ENCODE data around the gene SPATA13.
"Not testable (repeated sequence)": the region's sequence is repeated elsewhere in the genome, so short reads cannot be mapped to it uniquely, and the experiment has no call there.

Gene SPATA13

DNA sequence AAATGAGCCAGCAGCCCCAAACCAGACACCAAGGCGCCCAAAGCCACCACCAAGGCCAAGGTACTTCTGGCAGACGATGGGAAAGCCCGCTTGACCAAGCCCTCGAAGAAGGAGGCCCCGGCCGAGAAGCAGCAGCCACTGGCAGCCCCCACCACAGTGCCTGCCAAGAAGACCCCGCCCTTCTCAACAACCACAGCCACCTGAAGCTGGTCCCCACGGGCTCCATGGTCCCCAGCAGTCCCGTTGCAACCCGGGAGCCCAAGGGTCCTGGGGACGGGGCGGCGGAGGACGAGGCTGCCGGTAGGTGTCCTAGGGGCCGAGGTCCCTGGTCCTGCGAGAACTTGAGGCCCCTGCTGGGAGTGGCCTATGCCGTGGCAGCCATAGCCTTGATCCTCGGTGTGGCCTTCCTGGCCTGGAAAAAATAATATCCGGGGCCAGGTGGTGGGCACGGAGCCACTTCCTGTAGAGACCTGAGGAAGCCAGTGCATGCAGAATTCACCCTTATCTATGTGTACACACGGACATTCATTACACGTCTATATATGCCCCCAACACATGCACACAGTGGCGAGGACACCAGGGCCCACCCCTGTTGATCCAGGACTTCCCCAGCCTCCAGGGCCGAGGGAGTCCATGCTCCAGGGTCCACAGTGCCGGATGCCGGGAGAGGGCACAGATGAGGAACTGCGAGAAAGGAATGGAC is 162.7 kb downstream of the SPATA13 start:
- Histone ChIP-seq H3K9me3 (ENCODE audit: insufficient read depth, low read length) (no peaks in the 10 kb centered on the region), H3K27ac (ENCODE audit: low read length) (no peak overlapping the region), H3K4me3 (ENCODE audit: low read length) (no peak overlapping the region), H3K4me1 (ENCODE audit: low read length) (peaks cover 10% of the 10 kb centered on the region), H3K79me2 (ENCODE audit: low read length) (no peaks in the 10 kb centered on the region), H3K4me2 (ENCODE audit: low read length) (peak overlapping the region; percentile 20), H3K27me3 (ENCODE audit: low read depth, low read length) (no peaks in the 10 kb centered on the region), H3K36me3 (replicated peaks; ENCODE audit: low read depth, low read length) (no peaks in the 10 kb centered on the region), H4K20me1 (ENCODE audit: insufficient read depth, low read length) (no peaks in the 10 kb centered on the region), H2AFZ (ENCODE audit: low read depth, low read length) (no peak overlapping the region), H3K9ac (ENCODE audit: low read length) (no peak overlapping the region)
- TF ChIP-seq EZH2phosphoT487 (IDR thresholded peaks at IDR 0.05; ENCODE audit: low read depth) = no peak
- TF ChIP-seq, protein P1, sequence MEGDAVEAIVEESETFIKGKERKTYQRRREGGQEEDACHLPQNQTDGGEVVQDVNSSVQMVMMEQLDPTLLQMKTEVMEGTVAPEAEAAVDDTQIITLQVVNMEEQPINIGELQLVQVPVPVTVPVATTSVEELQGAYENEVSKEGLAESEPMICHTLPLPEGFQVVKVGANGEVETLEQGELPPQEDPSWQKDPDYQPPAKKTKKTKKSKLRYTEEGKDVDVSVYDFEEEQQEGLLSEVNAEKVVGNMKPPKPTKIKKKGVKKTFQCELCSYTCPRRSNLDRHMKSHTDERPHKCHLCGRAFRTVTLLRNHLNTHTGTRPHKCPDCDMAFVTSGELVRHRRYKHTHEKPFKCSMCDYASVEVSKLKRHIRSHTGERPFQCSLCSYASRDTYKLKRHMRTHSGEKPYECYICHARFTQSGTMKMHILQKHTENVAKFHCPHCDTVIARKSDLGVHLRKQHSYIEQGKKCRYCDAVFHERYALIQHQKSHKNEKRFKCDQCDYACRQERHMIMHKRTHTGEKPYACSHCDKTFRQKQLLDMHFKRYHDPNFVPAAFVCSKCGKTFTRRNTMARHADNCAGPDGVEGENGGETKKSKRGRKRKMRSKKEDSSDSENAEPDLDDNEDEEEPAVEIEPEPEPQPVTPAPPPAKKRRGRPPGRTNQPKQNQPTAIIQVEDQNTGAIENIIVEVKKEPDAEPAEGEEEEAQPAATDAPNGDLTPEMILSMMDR (IDR thresholded peaks at IDR 0.05; ENCODE audit: low read depth, low read length) = no peak

DNA sequence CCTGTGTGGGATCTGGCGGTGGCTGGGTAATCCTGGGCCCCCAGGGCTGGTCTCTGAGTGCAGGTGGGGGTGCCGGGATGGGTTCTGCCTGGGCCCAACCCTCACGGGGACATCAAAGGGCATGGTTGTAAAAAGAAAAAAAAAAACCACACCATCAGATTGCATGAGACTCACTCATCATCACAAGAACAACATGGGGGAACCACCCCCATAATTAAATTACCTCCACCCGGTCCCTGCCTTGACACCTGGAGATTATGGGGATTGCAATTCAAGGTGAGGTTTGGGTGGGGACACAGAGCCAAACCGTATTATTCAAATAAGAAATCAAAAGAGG is 163.2 kb downstream of the SPATA13 start:
- Histone ChIP-seq H3K79me2 (ENCODE audit: low read length) (no peaks in the 10 kb centered on the region), H3K4me2 (ENCODE audit: low read length) (peak overlapping the region; percentile 20), H3K4me3 (ENCODE audit: low read length) (no peak overlapping the region), H3K9ac (ENCODE audit: low read length) (no peak overlapping the region), H2AFZ (ENCODE audit: low read depth, low read length) (no peak overlapping the region), H4K20me1 (ENCODE audit: insufficient read depth, low read length) (no peaks in the 10 kb centered on the region), H3K9me3 (ENCODE audit: insufficient read depth, low read length) (no peaks in the 10 kb centered on the region), H3K27me3 (ENCODE audit: low read depth, low read length) (no peaks in the 10 kb centered on the region), H3K27ac (ENCODE audit: low read length) (no peak overlapping the region), H3K36me3 (replicated peaks; ENCODE audit: low read depth, low read length) (no peaks in the 10 kb centered on the region), H3K4me1 (ENCODE audit: low read length) (peaks cover 10% of the 10 kb centered on the region)
- TF ChIP-seq EZH2phosphoT487 (IDR thresholded peaks at IDR 0.05; ENCODE audit: low read depth) = no peak
- TF ChIP-seq, protein P1 (IDR thresholded peaks at IDR 0.05; ENCODE audit: low read depth, low read length) = no peak

DNA sequence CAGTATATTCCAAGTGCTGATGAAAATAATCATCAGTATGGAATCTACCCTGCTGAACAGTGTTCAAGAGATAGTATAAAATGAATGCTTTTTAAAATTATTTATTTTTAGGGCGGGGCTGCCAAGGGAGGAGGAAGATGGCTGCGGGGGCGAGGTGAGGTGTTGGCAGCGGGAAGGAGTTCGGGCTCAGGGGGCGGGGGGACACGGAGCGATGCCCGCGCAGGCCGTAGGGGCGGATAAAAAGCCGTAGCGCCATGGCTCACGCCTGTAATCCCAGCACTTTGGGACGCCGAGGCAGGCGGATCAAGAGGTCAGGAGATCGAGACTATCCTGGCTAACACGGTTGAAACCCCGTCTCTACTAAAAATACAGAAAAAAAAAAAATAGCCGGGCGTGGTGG is 167.1 kb downstream of the SPATA13 start:
- not testable (repeated sequence) for H3K9me3 ChIP-seq (ENCODE audit: insufficient read depth, low read length); H3K27me3 ChIP-seq (ENCODE audit: low read depth, low read length); H3K4me2 ChIP-seq (ENCODE audit: low read length); H3K4me3 ChIP-seq (ENCODE audit: low read length); H2AFZ ChIP-seq (ENCODE audit: low read depth, low read length); H3K27ac ChIP-seq (ENCODE audit: low read length); H4K20me1 ChIP-seq (ENCODE audit: insufficient read depth, low read length); H3K36me3 ChIP-seq (replicated peaks; ENCODE audit: low read depth, low read length); H3K9ac ChIP-seq (ENCODE audit: low read length); H3K79me2 ChIP-seq (ENCODE audit: low read length)
- H3K4me1 ChIP-seq (ENCODE audit: low read length) = peaks cover 10% of the 10 kb centered on the region

DNA sequence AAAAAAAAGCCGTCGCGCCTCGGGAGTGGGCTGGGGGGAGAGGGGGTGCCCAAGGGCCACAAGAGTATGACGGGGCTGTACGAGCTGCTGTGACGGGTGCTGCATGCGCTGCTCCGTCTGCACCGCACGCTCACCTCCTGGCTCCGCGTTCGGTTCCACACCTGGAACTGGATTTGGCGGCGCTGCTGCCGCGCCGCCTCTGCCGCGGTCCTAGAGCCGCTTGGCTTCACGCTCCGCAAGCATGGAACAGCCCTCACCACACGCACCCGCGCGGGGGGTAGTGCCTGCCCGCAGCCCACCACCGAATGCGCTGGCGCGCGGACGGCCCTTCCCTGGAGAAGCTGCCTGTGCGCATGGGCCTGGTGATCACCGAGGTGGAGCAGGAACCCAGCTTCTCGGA is 167.6 kb downstream of the SPATA13 start:
- Histone ChIP-seq H2AFZ (ENCODE audit: low read depth, low read length) (no peak overlapping the region), H3K4me3 (ENCODE audit: low read length) (no peak overlapping the region), H3K79me2 (ENCODE audit: low read length) (no peaks in the 10 kb centered on the region), H3K9ac (ENCODE audit: low read length) (no peak overlapping the region), H4K20me1 (ENCODE audit: insufficient read depth, low read length) (no peaks in the 10 kb centered on the region), H3K27me3 (ENCODE audit: low read depth, low read length) (no peaks in the 10 kb centered on the region), H3K27ac (ENCODE audit: low read length) (no peak overlapping the region), H3K9me3 (ENCODE audit: insufficient read depth, low read length) (no peaks in the 10 kb centered on the region), H3K4me2 (ENCODE audit: low read length) (no peak overlapping the region), H3K4me1 (ENCODE audit: low read length) (peaks cover 10% of the 10 kb centered on the region), H3K36me3 (replicated peaks; ENCODE audit: low read depth, low read length) (no peaks in the 10 kb centered on the region)
- no peak for TF ChIP-seq EZH2phosphoT487 (IDR thresholded peaks at IDR 0.05; ENCODE audit: low read depth)
- TF ChIP-seq, protein P1 (IDR thresholded peaks at IDR 0.05; ENCODE audit: low read depth, low read length) = no peak

All from OCI-LY3 (cell line).